ENCODE data around the gene TUT7.

The TUT7 gene

DNA sequence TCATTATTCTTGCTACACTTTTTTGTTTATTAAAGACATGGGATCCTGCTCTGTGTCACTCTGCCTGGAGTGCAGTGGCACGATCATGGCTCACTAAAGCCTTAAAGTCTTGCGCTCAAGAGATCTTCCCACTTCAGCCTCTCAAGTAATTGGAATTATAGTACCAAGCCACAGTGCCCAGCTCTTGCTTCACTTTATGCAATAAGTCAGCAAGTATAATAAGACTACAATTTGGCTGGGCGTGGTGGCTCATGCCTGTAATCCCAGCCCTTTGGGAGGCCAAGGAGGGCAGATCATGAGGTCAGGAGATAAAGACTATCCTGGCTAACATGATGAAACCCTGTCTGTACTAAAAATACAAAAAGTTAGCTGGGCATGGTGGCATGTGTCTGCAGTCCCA lies 100.6 kb downstream of the TUT7 start:
- DNase-seq (ENCODE audit: low read depth in 2 of 2): no peak

DNA sequence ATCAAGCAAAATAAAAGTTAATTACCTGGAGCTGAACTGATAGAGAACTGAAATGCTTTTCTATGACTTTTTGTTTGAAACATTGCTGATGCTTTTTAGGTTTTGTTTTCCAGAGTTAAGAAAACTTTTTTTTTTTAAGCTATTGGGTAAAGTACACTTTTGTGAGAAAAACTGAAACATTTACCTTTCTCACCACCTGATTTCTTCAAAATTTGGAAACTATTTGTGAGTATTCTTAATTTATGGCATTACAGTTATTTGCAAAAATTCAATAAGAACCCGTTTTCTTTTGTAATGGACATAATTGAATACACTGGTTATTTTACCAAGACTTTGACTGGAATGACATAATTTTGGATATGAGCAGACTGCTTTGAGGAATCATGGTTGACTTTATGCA lies 101.3 kb downstream of the TUT7 start:
- DNase-seq (ENCODE audit: low read depth in 2 of 2): no peak

DNA sequence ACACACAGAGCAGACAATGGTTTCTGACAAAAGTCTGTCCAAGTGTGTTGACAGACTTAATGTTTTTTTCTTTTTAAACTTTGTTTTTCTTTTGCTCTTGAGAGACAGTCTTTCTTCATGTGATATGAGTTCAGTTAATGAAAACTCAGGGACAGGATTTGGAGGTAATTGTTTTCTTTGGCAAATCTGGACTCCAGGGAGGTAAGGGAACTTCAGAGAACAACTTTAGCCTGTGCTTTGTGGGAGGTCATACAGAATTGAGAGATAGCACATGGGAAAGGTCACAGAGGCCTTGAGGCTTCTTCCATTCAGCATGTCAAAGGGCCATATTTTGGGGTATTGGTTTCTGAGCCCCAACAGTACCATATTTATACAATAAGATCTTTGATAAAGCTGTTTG lies 104.1 kb downstream of the TUT7 start:
- no peak for DNase-seq (ENCODE audit: low read depth in 2 of 2)

DNA sequence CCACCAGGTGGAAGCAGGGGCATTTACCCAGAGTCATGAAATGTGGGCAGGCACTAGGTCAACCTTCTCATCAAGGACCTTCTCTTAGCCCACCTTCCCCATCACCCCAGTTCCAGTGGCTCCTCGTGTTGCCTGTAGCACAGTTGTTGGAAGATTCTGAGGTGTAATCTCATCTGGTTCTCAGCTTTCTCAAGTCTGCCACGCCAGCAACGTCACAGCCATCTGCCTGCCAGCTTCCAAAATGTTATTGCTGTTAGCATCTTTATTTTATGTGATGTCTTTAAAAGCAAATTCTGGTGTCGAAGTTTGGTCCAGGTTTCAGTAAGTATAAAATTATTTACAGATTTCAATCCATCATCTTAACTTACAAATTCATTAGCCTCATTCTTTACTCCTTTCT lies 105.5 kb downstream of the TUT7 start:
- no peak for DNase-seq (ENCODE audit: low read depth in 2 of 2)

DNA sequence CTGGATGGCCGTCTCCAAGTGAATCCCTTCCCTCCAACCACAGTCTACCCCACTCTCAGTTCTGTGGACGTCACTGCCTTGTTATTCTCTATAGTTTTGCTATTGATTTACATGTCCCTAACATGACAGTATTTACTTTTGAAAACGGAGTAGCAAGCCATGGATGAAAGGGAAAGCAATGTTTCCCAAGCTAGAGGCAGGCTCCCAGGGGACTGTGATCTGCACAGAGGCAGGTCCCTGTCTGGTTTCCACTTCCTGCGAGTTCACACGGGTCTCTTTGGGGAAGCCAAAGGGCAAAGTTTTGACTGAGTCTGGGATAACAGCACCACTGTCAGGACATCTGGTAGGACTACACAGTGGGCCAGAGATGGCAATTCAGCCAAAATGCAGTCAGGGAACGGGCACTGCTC lies 107.5 kb downstream of the TUT7 start:
- no peak for DNase-seq (ENCODE audit: low read depth in 2 of 2)

DNA sequence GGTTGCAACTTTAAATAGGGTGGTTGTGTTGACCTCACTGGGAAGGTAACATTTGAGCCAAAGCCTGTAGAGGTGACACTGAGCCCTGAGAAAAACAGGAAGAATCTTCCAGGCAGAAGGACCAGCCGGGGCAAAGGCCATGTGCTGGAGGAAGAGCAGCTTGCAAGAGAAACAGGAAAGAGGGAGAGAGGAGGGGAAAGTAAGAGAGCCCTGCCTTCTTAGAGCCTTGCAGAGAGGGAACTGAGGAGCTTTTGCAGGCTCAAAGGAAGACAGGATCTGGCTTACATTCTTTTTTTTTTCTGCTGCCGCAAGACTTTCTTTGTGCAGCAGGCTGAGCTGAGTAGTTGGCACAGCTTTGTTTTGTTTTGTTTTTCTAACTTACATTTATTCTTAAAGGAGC lies 112.1 kb downstream of the TUT7 start:
- no peak for DNase-seq (ENCODE audit: low read depth in 2 of 2)

DNA sequence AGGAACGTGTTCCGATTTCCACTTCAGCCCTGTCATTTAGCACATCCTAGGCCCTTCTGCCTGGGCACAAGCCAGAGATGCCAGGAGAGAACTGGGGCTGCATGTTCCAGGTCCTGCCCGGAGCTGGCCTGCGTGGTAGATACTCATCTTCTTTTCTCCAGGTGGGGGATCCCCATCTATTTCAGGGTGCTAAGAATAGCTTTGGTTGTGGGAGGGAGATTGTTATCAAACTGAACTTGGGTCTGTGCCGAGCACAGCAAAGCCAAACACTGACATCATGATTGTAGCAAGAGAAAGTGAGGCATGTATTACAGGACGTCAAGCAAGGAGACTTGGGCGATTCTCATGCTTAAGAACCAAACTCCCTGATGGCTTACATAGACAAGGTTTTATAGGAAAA lies 113.0 kb downstream of the TUT7 start:
- no peak for DNase-seq (ENCODE audit: low read depth in 2 of 2)

DNA sequence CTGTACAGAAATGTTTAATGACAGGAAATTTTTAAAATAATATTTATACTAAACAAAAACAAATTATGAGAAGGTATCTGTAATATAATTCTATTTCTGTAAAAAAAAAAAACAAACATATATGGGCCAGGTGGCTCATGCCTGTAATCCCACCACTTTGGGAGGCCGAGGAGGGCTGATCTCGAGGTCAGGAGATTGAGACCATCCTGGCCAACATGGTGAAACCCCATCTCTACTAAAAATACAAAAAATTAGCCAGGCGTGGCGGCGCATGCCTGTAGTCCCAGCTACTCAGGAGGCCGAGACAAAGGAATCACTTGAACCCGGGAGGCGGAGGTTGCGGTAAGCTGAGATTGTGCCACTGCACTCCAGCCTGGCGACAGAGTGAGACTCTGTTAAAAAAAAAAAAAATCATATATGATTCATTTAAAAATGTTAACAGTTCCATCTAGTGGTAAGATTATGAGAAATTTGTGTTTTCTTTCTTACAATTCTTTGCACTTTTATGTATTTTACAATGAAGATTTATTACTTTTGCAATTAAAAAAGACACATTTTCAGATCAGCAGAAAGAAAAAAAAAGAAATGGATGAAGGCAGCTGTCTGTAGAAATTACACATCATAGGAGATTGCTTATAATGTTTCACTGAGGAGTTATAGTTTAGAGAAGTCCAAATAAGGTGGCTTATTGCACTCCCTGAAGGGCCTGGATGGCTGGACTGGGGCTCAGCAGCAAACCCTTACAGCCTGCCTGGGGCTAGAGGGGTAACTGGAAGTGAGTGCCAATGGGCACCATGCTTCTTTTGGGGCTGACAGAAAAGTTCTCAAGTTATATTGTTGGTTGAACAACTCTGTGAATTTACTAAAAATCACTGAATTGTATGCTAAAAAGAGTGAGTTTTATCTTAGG lies 115.1 kb downstream of the TUT7 start:
- no peak for DNase-seq (ENCODE audit: low read depth in 2 of 2)

Data from stimulated activated CD4-positive, alpha-beta T cell treated with anti-CD3 and anti-CD28 coated beads, Interleukin-4, amount 100 ng/mL, for 48 hours (primary cell).